ENCODE data around the gene KRT17.
A peak's percentile ranks its signal among the peaks of the same experiment; 100 is the strongest.

Gene KRT17

DNA sequence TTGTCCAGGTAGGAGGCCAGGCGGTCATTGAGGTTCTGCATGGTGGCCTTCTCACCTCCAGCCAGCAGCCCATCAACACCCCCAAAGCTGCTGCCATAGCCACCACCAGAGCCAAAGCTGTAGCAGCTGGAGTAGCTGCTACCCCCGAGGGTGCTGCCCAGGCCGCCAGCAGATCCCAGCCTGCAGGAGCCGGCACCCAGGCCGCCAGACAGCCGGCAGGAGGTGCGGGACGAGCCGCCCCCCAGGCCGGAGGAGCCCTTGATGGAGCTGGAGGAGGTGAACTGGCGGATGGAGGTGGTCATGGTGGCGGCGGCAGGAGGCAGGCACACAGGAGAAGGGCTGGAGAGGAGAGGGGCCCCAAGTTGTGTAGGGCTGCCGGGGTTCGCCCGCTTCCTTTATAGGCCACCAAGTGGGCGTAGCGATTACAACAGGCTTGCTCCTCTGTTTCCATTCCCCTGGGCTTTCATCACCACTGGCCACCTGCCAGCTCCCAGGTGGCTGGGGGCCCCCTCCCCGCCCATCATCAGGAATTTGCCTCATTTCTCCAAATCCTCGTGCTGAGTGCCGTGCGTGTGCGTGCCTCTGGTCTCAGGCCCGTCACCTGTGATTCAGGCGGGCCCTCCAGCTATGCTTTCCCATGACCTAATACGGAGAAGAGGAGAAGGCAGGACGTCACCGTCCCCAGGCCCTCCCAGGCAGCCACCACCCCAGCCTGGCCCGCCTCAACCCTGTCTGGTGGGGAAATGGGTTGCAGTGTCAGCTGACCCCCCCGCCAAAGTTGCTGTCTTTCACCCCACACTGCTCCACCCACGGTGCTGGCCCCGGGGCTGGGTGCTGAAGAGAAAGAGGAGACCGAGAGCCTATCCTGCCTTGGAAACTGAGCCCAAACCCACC, at the start of gene KRT17:
KRT17 (minus strand) TSS at position 368 of the 894 bp plus-strand sequence; CDS start at position 302, 66 bp downstream.
- Histone ChIP-seq H3K27ac (ENCODE audit: low read length) (no peak within 1 kb of the TSS), H3K4me3 (ENCODE audit: low read depth in 1 of 2, low read length in 2 of 2) (no peak within 1 kb of the TSS), H3K4me1 (ENCODE audit: control insufficient read depth in 1 of 2, insufficient read depth in 2 of 2, low read length in 2 of 2) (no peaks in the 10 kb centered on the region)

DNA sequence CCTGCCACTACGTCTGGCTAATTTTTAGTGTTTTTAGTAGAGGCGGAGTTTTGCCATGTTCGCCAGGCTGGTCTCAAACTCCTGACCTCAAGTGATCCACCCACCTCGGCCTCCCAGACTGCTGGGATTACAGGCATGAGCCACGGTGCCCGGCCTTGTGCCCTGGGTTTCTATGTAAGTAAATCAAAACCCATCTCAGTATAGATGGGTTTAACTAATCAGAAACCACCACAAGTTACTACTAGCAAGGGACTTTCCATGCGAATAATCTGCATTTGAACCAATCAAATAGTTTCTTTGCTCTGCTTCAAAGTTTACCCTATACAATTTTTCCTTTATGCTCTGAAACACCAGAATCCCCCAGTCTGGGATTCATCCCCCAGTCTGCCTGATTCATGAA, 47.8 kb upstream of the KRT17 start:
- Histone ChIP-seq H3K4me1 (ENCODE audit: control insufficient read depth in 1 of 2, insufficient read depth in 2 of 2, low read length in 2 of 2) (peaks cover 2 to 5% of the 10 kb centered on the region in 2 donors), H3K9me3 (ENCODE audit: control insufficient read depth in 1 of 2, low read length in 2 of 2) (no peaks in the 10 kb centered on the region), H3K36me3 (ENCODE audit: control insufficient read depth in 1 of 2, insufficient read depth in 2 of 2, low read length in 2 of 2) (no peaks in the 10 kb centered on the region), H3K27ac (ENCODE audit: low read length) (no peak overlapping the region), H3K27me3 (ENCODE audit: low read depth, low read length) (no peaks in the 10 kb centered on the region), H3K4me3 (ENCODE audit: low read depth in 1 of 2, low read length in 2 of 2) (no peak overlapping the region)

More for the DNA sequence above, at the start of gene KRT17:
- Histone ChIP-seq H3K27me3 (ENCODE audit: low read depth, low read length) (no peaks in the 10 kb centered on the region), H3K9me3 (ENCODE audit: control insufficient read depth in 1 of 2, low read length in 2 of 2) (no peaks in the 10 kb centered on the region), H3K36me3 (ENCODE audit: control insufficient read depth in 1 of 2, insufficient read depth in 2 of 2, low read length in 2 of 2) (no peaks in the 10 kb centered on the region)

DNA sequence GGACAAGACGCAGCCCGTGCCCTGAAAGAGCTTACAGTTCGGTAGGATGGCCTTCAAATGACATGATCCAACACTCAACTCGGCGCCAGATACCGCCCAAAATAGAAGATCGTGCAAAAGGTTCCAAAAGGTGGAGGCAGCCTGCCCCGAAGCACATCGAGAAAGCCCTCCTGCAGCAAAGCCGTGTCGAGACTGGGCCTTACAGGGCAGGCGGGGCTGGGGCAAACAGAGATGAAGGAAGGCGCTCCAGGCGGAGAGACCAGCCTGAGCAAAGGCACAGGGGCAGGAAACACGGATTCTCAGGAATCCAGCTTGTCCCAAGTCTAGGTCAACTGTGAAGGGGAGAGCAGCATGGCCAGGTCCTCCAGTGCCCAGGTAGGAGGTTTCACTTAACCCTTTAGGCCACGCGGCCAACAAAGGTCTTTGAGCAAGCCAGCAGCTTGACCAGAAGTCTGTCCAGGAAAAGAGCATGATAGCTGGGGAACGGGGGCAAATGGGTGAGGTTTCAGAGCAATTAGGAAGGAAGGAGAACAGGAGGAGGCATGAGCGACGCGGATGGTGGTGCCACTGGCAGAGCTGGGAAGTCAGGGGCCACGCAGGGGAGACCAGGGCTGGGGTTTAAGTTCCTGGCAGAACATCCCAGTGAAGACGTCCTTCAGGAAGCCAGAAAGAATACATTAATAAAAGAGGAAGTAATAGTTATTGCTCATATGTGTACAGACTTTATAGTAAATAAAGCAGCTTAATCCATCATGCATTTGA, 43.1 kb upstream of the KRT17 start:
- Histone ChIP-seq H3K4me3 (ENCODE audit: low read depth in 1 of 2, low read length in 2 of 2) (peak overlapping the region in 1 of 2 donors; percentile 64), H3K36me3 (ENCODE audit: control insufficient read depth in 1 of 2, insufficient read depth in 2 of 2, low read length in 2 of 2) (no peaks in the 10 kb centered on the region), H3K9me3 (ENCODE audit: control insufficient read depth in 1 of 2, low read length in 2 of 2) (no peaks in the 10 kb centered on the region), H3K27ac (ENCODE audit: low read length) (no peak overlapping the region), H3K27me3 (ENCODE audit: low read depth, low read length) (no peaks in the 10 kb centered on the region), H3K4me1 (ENCODE audit: control insufficient read depth in 1 of 2, insufficient read depth in 2 of 2, low read length in 2 of 2) (peaks cover 5 to 8% of the 10 kb centered on the region in 2 donors)

DNA sequence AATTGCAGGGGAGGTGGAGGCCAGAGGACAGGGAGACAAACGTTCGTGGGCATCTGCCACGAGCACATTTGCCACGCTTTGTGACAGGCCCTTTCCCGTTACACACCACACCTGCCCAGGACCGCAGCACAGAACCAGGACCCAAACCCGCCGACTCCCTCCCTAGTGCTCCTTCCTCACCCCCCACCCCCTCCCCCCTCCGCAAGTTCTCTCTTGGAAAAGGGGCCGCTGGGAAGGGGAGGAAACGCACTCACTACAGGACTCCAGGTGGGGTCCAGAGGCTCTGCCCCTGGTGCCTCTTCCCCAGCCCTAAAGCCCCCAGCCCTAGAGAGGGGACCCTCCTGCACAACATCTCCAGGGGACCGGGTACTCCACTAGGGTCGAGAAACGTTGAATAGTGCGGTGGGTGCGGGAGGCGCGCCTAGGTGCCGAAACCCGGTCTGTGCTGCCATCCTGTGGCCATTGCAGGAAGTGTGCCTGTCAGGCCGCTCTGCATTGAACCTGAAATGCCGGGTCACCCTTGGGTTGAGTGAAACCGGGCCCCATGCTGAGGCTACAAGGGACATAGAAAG, 42.4 kb upstream of the KRT17 start:
- Histone ChIP-seq H3K4me3 (ENCODE audit: low read depth in 1 of 2, low read length in 2 of 2) (peak overlapping the region; percentile 64 to 81), H3K27ac (ENCODE audit: low read length) (peak overlapping the region; percentile 90), H3K4me1 (ENCODE audit: control insufficient read depth in 1 of 2, insufficient read depth in 2 of 2, low read length in 2 of 2) (peaks cover 5 to 8% of the 10 kb centered on the region in 2 donors), H3K9me3 (ENCODE audit: control insufficient read depth in 1 of 2, low read length in 2 of 2) (no peaks in the 10 kb centered on the region), H3K27me3 (ENCODE audit: low read depth, low read length) (no peaks in the 10 kb centered on the region), H3K36me3 (ENCODE audit: control insufficient read depth in 1 of 2, insufficient read depth in 2 of 2, low read length in 2 of 2) (no peaks in the 10 kb centered on the region)

DNA sequence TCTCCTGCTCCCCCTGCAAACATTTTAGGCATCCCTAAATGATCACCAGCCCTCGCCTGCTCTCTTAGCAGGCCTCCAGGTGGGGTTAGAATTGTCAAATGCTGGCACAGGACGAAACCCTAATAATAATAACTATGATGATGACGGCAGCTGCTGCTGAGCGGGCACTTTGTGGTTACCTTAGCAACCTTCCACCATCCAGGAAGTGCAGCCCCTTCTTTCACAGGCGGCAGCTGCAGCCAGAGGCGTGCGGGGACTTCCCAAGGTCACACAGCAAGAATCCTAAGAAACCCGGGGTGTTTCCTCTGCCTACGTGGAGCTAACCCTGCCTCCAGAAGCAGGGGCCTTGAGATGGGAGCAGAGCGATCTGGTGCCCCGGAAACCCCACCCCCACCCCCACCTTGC, 41.9 kb upstream of the KRT17 start:
- no peaks in the 10 kb centered on the region for H3K36me3 ChIP-seq (ENCODE audit: control insufficient read depth in 1 of 2, insufficient read depth in 2 of 2, low read length in 2 of 2)
- H3K27ac ChIP-seq (ENCODE audit: low read length) = peak overlapping the region; percentile 90
- H3K9me3 ChIP-seq (ENCODE audit: control insufficient read depth in 1 of 2, low read length in 2 of 2) = no peaks in the 10 kb centered on the region
- no peaks in the 10 kb centered on the region for H3K27me3 ChIP-seq (ENCODE audit: low read depth, low read length)
- peak overlapping the region; percentile 64 to 81 for H3K4me3 ChIP-seq (ENCODE audit: low read depth in 1 of 2, low read length in 2 of 2)
- H3K4me1 ChIP-seq (ENCODE audit: control insufficient read depth in 1 of 2, insufficient read depth in 2 of 2, low read length in 2 of 2) = peaks cover 5 to 8% of the 10 kb centered on the region in 2 donors

DNA sequence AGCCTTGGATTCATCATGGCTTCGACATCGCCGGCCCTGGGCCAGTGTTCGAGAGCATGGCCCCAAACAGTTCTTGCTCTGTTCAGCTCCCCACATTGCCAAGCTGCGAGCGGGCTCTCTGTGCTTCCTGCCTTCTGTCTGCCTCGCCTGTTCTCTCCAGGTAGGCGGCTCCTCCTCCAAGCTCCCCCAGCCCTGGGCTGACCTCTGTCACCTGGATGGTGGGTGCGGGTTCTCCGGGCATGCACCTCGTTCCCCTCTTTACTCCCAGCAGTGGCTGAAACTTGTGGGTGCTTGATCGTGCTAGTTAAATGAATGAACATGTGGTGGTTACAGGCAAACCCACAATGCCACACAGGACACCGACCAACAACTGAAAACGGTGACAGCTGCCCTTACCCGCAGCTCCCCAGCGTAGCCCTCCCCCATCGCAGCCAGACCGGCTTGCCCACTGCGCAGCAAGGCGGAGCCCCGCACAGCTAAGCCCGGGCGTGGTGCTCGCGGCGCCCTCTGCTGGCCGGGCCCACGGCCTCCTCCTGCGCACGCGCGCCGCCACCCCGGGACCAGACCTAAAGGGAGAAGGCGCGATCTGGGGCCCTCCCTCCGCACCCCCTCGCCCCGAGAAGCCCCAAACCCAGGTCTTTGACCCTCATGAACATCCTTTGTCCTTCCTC, 41.3 kb upstream of the KRT17 start:
- Histone ChIP-seq H3K27me3 (ENCODE audit: low read depth, low read length) (no peaks in the 10 kb centered on the region), H3K4me3 (ENCODE audit: low read depth in 1 of 2, low read length in 2 of 2) (peak overlapping the region; percentile 64 to 81), H3K4me1 (ENCODE audit: control insufficient read depth in 1 of 2, insufficient read depth in 2 of 2, low read length in 2 of 2) (peaks cover 5 to 8% of the 10 kb centered on the region in 2 donors), H3K9me3 (ENCODE audit: control insufficient read depth in 1 of 2, low read length in 2 of 2) (no peaks in the 10 kb centered on the region), H3K36me3 (ENCODE audit: control insufficient read depth in 1 of 2, insufficient read depth in 2 of 2, low read length in 2 of 2) (no peaks in the 10 kb centered on the region), H3K27ac (ENCODE audit: low read length) (peak overlapping the region; percentile 90)

DNA sequence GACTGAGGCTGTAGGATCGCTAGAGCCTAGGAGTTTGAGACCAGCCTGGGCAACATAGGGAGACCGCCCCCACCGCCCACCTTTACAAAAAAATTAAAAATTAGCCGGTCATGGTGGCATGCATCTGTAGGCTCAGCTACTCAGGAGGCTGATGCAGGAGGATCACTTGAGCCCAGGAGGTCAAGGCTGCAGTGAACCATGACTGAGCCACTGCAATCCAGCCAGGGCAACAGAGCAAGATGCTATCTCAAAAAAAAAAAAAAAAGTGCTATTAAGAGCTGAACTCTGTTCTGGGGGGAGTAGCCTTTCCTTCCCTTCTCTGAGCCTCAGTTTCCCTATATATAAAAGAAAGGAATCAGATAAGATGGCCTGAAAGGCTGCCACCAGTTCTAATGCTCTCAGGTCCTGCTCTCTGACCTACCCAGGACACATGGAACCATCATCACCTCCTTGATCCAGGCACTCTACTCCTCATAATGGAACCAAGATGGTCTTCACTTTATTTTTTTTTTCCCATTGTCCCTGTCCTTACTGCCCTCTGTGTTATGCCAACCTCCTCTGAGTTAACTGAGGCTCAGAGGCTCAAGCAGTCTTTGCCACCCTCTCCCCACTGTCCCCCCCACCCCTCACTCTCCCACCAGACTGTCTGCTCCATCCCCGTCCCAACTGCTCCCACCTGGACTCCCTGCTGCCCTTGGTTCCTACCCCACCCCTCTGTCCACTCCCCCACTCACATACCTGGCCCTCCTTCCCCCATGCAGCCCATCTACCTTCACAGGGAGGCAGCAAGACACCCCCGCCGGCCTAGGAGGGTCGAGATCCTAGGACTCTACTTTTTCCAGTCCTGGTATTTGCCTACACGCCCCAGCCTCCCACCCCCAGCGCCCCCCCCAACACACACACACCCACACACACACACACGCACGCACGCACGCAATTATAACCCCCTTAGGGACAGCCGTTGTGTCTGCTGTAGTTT, 40.5 kb upstream of the KRT17 start:
- Histone ChIP-seq H3K27ac (ENCODE audit: low read length) (peak overlapping the region; percentile 78), H3K9me3 (ENCODE audit: control insufficient read depth in 1 of 2, low read length in 2 of 2) (no peaks in the 10 kb centered on the region), H3K4me1 (ENCODE audit: control insufficient read depth in 1 of 2, insufficient read depth in 2 of 2, low read length in 2 of 2) (peaks cover 5 to 8% of the 10 kb centered on the region in 2 donors), H3K36me3 (ENCODE audit: control insufficient read depth in 1 of 2, insufficient read depth in 2 of 2, low read length in 2 of 2) (no peaks in the 10 kb centered on the region), H3K27me3 (ENCODE audit: low read depth, low read length) (no peaks in the 10 kb centered on the region), H3K4me3 (ENCODE audit: low read depth in 1 of 2, low read length in 2 of 2) (peak overlapping the region; percentile 64 to 81)

DNA sequence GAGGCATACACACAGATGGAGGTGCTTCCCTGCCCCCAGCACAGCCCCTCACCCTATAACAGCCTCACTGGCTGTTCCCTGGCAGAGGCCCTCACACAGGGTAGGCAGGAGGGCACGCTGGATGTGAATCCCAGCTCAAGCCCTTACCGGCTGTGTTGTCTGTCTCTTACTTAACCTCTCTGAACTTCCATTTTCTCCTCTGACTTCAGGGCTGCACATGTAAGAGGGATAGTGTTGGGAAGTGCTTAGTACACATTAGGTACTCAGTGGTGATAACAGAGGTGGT, 39.7 kb upstream of the KRT17 start:
- H3K36me3 ChIP-seq (ENCODE audit: control insufficient read depth in 1 of 2, insufficient read depth in 2 of 2, low read length in 2 of 2) = no peaks in the 10 kb centered on the region
- peaks cover 5 to 8% of the 10 kb centered on the region in 2 donors for H3K4me1 ChIP-seq (ENCODE audit: control insufficient read depth in 1 of 2, insufficient read depth in 2 of 2, low read length in 2 of 2)
- H3K9me3 ChIP-seq (ENCODE audit: control insufficient read depth in 1 of 2, low read length in 2 of 2) = no peaks in the 10 kb centered on the region
- H3K27me3 ChIP-seq (ENCODE audit: low read depth, low read length) = no peaks in the 10 kb centered on the region
- no peak overlapping the region for H3K4me3 ChIP-seq (ENCODE audit: low read depth in 1 of 2, low read length in 2 of 2)
- H3K27ac ChIP-seq (ENCODE audit: low read length) = no peak overlapping the region

DNA sequence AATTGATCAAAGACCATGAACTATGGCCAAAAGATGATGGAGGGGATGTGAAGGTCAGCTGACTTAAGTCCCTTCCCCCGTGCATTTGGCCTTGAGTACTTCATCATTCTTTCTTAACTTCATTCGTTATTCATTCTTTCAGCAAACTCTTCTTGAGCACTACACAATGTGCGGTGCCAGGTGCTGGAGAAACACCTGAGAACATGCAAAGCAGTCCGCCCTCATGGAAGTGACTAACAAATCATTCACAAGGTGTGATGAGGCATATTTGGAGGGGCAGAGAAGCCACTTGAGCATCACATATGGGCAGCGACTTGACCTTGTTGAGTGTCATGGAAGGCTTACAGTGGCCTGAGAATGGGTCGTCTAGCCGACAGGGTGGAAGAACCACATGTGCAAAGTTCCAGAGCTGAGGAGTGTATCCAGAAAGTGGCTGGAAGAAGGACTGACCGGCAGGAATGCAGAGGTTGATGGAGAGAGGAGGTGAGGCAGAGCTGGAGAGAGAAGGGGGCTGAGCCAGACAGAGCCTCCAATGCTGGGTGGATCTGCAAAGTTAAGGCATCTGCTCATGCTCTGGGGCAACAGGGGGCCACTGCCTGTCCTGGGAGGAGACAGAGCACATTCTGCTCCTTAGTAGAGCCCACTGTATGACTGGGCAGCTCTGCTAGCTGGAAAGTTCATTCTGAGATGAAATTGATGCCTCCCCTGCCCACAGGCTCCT, 39.2 kb upstream of the KRT17 start:
- H3K4me3 ChIP-seq (ENCODE audit: low read depth in 1 of 2, low read length in 2 of 2) = no peak overlapping the region
- H3K9me3 ChIP-seq (ENCODE audit: control insufficient read depth in 1 of 2, low read length in 2 of 2) = no peaks in the 10 kb centered on the region
- H3K4me1 ChIP-seq (ENCODE audit: control insufficient read depth in 1 of 2, insufficient read depth in 2 of 2, low read length in 2 of 2) = peaks cover 5 to 8% of the 10 kb centered on the region in 2 donors
- no peak overlapping the region for H3K27ac ChIP-seq (ENCODE audit: low read length)
- H3K27me3 ChIP-seq (ENCODE audit: low read depth, low read length) = no peaks in the 10 kb centered on the region
- no peaks in the 10 kb centered on the region for H3K36me3 ChIP-seq (ENCODE audit: control insufficient read depth in 1 of 2, insufficient read depth in 2 of 2, low read length in 2 of 2)

DNA sequence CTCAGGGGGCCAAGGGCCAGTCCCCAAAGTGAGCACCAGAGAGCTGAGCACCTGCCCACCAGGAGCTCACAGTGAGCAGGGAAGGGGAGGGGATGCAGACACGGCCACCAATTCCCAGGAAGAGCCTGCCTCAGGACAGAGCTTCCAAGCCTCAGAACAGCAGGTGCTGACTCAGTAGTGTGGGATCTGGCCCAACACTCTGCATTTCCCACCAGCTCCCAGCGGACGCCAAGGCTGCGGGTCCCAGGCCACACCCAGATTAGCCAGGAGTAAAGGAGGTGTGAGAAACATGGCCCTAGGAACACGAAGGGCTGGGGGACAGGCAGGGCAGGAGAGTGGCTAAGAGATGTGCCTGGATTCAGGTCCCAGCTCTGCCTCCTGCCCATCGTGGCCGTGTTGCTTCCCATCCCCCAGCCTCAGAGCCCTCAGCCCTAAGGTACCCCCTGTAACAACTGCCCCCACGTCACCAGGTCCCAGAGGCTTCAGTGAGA, 35.9 kb upstream of the KRT17 start:
- Histone ChIP-seq H3K36me3 (ENCODE audit: control insufficient read depth in 1 of 2, insufficient read depth in 2 of 2, low read length in 2 of 2) (no peaks in the 10 kb centered on the region), H3K27ac (ENCODE audit: low read length) (no peak overlapping the region), H3K27me3 (ENCODE audit: low read depth, low read length) (no peaks in the 10 kb centered on the region), H3K4me3 (ENCODE audit: low read depth in 1 of 2, low read length in 2 of 2) (no peak overlapping the region), H3K4me1 (ENCODE audit: control insufficient read depth in 1 of 2, insufficient read depth in 2 of 2, low read length in 2 of 2) (no peaks in the 10 kb centered on the region), H3K9me3 (ENCODE audit: control insufficient read depth in 1 of 2, low read length in 2 of 2) (no peaks in the 10 kb centered on the region)
